Frontal cortex (tissue), 4 donors: ENCODE measurements around the gene PXN. TPM values are rescaled to one million over a fixed set of nuclear protein-coding genes. Genes with fewer than 3 reads are reported as not detected.

ENCODE experiments used
- DNase-seq, 2 donors: peaks; one replicate each; pipeline ENCODE4 v3.0.0; 2012; ENCODE audit warnings: low spot score in 2 of 2
- FAIRE-seq: peaks from 2 replicates; lab custom pipeline; 2012; peaks lifted over from hg19 to GRCh38; lab: Jason Lieb, UNC
- total RNA-seq: library from RNA; depleted of rRNA; stranded (reverse); fragments of >200 nt; gene quantifications from one replicate; pipeline ENCODE4 v1.2.3, GENCODE V29; 2014
- donor health status: control.
- donor health status: control.
- donor health status: control.

Gene PXN
- total RNA-seq, 1 donor from 2014 or later: 2.4 TPM

GRCh38 chr12:120228291-120229070 lies 37.0 kb downstream of the PXN start:
- no peak for FAIRE-seq
- DNase-seq: peak; percentile 75 to 89

DNA sequence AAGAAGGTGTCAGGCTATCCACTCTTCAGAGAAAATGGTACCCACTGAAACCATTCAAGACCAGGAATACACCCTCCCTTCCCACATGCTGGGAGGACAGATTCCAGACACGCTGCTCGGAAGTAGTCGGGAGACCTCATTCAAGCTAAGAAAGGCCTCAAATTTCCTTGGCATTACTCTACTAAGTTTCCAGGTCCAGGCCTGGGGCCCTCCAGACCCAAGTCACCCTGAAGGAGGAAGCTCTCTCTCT lies 37.6 kb downstream of the PXN start:
- DNase-seq: no peak
- no peak for FAIRE-seq

DNA sequence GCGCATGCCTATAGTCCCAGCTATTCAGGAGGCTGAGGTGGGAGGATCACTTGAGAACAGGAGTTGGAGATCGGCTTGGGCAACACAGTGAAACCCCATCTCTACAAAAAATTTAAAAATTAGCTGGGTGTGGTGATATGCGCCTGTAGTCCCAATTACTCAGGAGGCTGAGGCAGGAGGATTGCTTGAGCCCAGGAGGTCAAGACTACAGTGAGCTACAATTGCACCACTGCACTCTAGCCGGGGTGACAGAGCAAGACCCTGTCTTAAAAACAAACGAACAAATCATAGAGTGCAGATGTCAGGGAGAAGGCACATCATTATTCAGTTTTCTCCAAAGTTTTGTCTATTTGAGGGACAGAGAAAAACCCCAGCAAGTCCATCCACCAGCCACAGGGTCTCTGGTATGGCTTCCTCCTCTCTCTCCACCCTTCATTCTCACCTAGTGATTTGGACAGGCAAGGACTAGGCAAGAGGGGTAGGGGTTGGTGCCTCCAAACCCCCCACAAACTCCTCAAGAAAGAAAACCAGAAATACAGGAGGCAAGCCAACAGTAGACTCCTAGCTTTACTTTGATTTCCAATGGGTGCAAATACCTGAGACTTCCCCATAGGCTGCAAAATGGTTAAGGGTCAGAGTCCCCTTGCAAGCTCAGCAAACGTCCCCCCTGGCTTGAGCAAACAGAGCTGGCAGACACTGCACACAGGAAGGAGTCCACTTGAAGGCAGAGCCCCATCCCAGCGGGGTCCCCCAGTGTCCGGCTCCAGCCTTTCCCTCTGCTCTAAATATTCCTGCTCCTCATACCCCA lies 38.1 kb downstream of the PXN start:
- FAIRE-seq: no peak
- no peak for DNase-seq

DNA sequence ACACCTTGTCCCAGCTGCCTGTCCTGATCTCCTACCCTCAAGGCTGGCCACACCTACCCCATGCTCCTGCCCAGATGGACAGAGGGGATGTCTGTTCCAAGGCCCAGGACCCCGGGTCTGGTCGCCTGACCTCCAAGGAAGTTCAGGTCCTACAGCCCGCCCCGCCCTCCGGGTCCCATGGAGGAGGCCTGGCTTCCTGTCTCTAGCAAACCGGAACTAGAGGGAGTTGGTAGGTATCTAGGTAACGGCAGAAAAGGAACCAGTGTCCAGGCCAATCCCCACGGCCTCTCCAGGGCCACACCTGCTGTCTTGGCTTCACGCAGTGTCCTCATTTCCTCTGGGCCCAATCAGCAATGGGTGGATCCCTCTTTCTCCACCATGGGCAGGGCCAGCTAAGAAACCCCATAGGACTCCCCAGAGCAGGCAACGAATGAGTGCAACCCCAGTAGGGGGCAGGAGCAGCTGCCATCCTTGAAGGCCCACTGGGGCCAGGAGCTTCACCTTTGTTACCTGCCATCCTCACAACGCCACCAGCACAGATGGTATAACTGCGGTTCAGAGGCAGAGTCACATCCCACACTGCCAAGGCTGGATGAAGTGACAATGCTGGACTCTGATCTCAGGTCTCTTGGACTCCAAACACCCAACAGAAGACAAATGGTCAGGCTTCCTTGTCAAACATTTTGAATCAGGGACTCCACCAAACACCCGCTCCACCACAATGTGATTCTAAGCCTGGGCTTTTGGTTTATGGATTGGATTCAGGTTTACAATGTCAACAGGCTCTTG lies 39.5 kb downstream of the PXN start:
- DNase-seq: no peak
- FAIRE-seq: no peak

- FAIRE-seq (no peak), DNase-seq (no peak)
Observed at GRCh38 chr12:120225200-120225558, 40.4 kb downstream of the PXN start.

DNA sequence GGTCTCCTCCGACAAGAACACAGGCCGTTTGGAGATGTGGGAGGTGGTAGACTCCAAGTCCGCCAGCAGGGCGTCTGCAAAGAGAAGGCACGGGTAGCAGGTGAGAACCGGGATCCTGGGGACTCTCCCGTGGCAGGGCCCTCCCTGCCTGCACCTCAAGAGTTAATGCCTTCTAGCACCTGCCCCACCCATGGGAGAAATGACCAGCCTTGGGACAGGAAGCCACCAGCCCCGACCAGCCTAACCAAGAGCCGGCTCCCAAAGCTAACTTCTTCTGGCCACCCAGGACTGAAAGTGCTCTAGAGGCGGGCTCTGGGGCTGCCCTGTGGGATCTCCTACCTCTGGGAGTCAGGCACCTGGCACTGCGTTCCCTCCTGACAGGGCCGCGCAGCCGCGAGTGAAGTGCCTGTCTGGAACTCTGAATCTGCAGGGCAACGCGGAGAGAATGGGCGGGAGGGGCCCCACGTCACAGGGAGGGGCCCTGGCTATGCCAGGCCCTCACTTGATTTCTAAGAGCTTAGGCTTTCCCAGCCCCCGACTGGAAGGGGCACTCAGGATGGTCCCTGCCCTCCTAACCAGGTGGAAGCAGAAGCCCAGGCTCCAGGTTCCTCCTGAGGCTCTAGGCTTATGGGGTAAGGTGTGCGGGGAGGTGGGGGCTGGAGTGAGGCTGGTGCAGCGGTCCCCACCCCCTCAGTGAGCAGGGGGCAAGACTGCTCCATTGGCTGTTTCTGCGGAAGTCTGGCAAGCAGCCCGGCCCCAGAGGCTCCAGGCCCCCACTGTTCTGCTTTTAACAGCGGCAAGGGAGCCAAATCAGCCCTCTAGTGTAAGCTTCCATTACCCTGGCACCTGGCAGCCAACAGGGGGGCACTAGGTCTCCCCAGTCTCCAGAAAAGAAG lies 41.0 kb downstream of the PXN start:
- no peak for FAIRE-seq
- peak in 1 of 2 donors; percentile 59 for DNase-seq

DNA sequence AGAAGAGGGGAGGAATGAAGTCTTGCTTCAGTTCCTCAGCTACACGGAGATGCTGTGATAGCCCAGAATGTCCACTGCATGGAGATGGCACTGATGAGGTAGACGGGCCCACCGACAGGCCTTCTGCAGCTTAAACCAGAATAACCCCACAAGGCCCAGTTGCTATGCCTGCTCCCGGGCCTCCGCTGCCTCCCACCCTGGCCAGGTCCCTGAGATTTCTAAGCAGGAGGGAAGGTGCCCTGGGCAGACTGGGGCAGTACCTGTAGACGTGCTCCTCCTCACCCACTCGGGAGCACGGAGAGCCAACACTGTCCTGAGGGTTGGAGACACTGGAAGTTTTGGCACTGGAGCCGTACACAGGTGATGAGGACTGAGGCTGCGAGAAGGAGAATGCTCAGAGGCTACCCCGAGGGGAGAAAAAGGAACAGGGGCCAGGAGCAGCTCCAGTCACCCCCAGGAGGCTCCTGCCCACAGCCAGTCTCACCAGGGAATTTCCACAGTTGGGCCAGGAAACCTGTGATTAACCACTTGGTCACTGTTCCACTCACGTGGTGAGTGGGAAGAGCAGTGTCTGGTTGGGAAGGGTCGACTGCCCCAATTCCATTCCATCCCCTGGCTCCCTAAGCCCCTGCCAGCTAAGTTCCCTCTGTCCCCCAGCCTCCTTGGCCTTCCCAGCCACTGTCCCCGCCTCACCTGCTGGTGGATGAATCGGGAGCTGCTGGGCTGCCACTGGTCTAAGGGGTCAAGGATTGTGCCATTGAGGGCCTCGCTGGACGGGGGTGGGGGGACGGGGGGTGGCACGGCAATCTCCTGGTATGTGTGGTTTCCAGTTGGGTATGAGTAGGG lies 41.8 kb downstream of the PXN start:
- FAIRE-seq (no peak), DNase-seq (no peak)

GRCh38 chr12:120222288-120222832 lies 43.2 kb downstream of the PXN start:
- FAIRE-seq (no peak), DNase-seq (no peak)

GRCh38 chr12:120221576-120221900 lies 44.0 kb downstream of the PXN start:
- FAIRE-seq (no peak), DNase-seq (no peak)

GRCh38 chr12:120220838-120221575 lies 44.5 kb downstream of the PXN start:
- no peak for FAIRE-seq
- DNase-seq: no peak

DNA sequence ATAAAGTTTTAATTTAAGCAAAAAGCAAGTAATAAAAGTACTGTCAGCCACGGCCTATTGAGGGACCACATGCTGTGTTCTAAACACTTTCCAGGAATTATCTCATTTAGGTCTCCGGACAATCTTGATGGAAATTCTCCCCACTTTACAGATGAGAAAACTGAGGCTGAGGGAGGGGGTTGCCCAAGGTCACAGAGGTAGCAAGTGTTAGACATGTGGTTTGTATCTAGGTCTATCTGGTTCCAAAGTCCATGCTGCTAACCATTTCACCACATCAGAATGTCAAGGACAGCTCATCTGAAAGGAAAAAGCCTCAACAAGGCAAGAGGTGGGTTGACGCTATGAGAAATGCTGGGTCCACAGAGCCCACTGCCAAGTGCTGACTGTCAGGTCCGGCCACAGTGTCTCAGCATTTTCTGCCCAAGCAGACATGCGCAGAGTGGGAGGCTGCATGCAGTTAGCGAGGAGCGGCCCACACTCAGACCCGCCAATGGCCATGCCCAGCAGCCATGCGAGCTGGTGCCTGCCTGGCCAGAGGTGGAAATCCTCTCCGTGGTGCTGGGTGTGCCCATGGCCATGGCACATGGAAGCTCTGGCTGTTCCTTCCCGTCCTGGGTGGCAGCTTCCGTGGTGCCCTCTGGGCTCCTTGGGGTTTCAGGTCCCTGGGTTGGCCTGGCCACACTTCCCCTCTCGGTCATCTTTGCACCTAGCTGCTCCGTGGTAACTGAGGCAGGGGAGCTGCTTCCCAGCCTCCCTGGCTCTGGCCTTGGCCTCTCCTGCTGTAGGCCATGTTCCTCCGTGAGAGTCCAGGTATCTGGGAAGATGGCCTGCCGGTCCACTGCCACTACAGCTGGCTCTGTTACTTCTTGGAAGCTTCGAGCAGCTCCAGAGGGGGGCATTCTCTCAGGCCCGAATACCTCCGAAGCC lies 46.6 kb downstream of the PXN start:
- no peak for FAIRE-seq
- no peak for DNase-seq

GRCh38 chr12:120216742-120217605 lies 48.6 kb downstream of the PXN start:
- DNase-seq (no peak), FAIRE-seq (no peak)

DNA sequence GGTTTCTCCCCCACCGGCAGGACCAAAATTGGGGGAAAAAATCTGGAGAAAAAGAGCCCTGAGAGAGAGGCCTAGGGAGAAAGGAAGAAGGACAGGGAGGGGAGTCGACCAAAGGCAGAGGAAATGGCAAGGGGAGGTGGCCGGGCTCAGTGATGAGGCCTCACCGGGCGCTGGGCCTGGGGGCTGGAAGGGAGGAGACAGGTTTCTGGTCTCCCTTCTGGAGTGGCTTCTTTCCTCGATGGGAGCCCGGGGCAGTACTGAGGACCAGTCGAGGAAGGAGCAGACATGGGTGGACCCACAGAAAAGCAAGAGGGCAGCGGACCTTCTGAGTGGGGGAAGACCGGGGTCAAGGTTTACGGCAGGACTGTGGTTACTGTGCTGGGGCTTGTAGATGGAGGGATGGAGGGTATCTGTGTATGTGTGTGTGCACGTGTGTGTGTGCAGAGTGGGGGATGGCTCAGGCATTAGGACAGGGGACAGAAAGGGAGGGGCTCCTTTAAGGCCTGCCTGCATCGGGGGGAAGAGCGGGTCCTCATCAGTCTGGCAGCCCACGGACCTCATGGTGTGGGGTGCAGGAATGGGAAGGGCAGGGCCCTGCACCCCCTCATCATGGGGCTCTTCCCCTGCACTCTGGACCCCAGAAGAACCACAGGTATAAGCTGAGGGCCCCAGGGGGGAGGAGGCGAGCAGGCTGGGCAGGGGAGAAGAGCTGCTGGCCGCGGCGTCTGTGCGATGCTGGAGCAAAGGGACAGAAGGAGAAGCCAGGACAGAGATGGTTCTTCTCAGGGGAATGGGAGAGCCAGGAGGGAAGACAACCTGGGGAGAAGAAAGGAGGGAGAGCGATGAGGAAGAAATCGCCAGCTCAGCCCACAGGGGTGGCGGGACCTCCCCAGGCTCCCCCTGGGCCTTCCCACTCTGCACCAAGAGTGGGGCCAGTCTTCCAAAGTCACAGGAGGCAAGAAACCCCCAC lies 49.5 kb downstream of the PXN start:
- DNase-seq: no peak
- no peak for FAIRE-seq

- no peak for FAIRE-seq
- no peak for DNase-seq
Observed at GRCh38 chr12:120215357-120215735, 50.2 kb downstream of the PXN start.
